HG03432 (cell line): Measurements from ENCODE around the gene PVALEF.

Experiments
- ATAC-seq: cut with Tn5 transposase; IDR thresholded peaks from one replicate; pipeline ENCODE4 v1.9.1; 2021; ENCODE audit warnings: mild to moderate bottlenecking, moderate library complexity; ENCODE audit not compliant: unreplicated experiment

PVALEF gene

DNA sequence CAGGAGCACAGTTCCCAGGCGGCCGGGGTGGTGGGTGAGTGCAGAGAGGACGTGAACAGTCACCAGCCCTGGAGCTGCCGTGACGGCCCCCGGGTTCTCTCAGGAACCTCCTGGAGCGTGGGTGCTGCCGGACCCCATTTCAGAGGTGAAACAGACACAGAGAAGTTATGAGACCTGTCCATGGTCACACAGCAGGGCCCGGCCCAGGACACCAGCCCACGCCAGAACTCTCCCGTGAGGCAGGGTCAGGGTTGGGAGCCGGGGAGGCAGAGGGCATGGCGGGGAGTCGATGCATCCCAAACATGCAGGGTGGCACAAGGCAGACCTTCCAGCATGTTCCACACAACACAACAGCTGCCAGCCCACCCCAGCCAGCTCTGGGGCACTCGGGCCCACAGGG lies 3.8 kb upstream of the PVALEF start:
- ATAC-seq = no peak

DNA sequence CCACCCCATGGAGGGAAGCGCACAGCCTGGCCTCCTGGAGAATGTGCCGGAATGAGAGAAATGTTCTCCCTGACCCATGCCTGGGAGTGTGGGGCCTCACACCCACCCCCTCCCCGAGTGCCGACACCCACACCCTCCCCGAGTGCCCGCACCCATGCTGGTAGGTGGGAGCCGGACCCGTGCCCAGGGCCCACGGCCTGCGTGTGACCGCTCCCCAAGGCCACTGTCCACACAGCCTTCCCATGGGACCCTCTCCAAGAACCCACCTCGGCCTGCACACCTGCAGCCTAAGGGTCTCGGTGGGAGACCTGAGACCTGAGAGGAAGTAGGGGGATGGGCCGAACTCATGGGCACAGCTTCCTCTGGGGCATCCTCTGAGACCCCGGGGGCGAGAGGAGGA lies 3.3 kb upstream of the PVALEF start:
- no peak for ATAC-seq

DNA sequence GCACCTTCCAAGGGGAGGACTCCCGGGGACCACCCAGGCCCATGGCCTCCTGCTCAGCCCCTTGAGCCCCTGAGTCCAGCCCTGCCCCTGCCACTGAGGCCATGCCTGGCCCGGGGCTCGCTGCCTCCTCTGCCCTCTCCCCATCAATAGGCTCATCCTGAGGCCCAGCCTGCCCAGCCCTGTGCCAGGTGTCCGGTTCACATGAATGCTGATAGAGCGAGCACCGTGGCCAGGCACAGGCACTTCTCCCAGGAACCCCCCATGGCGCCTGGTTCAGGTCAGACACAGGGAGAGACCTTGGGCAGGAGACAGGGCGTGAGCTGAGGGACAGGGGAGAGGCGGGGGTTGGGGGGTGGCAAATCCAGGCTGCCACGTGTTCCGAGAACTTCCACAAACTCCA lies 2.8 kb upstream of the PVALEF start:
- ATAC-seq = no peak

DNA sequence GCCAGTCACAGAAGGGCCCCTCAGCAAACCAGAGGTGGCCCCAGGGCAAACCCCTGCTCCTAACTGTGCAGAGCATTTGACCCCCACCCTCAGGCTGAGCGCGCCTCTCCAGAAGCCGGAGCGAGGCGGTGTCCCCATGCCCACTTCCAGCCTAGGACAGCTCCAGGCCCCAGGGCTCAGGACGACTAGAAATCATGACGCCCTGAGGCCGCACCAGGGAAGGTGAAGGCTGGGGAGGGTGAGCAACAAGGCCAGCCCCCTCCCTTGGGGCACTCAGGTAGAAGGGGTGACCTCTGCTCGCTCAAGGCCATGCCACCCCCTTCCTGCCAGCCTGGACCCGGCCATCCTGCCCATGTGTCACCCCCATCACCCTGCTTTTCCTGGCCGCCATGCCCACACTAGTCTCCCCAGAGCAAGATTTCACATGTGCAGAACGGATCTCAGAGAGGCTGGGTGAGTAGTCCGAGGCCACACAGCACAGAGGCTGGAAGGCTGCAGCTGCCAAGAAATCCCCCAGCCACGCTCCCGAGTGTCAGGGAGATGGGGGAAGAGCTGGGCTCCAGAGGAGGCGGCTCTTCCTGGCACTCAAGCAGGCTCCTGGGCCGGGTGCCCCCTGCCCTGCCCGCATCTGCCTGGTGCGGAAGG lies 2.1 kb upstream of the PVALEF start:
- no peak for ATAC-seq

DNA sequence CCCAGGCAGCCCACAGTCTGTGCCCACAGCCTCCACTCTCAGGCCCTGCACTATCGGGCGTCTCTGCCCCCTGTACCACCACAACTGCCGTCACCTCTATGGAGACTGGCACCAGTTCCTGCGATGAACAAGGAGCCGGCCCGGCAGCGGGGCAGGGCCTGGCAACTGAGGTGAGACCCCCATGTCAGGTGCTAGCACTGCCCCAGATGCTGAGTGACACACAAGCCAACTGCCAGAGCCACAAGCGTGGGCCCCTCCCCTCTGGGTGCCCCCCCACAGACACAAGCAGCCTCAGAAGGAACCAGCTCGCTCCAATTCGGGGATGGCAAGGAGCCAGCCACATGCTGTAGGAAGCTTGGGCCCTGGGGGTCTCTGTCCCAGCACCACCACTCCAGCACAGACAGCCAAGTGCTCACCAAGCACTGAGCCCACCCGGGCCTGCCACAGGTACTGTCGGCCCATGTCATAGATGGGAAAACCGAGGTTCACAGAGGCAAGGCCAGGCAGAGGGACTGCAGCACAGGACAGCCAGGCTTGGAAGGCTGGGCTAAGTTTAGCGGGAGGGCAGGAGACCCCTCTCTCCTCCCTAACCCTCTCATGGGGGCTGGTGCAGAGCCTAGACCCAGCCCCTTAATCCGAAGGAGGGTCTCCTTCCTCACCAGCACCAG lies 1.5 kb upstream of the PVALEF start:
- ATAC-seq = no peak

DNA sequence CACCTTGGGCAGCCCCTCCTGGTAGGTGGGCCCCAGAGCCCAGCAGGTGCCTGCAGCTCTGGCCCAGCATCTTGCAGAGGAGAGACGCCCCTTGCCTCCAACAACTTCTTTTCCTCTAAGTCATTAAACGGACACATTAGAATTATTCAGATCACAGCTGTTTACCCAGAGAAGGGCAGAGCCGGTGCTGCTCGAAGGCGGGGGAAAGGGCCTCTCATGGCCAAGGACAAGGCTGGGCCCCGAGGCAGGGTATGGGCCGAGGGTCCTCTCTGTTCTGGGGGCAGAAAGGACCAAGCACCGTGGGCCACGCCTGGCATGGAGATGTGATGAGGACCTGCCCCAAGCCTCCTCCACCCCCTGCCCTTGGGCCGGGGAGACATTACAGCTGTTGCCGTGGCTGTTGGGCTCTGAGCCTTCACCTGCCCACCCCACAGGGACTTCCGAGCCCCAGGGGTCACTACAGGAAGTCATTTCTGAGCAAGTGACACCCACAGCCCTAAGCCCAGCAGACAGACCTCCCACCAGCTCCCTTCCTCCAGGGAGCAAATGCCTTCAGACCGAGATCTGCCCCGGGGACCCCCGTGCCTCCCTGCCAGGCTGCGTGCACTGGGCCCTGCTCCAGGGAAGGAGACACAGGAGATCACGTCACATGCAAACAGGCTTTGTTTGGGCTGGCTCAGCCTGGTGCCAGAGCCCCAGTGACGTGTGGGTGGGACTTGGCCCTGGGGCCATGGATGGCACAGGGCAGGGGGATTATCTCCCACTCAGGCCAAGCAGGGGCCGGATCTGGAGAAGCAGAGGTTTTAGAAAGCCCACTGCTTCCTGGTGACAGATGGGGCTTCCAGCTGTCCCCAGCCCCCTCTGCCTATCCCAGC lies 699 bp upstream of the PVALEF start:
- ATAC-seq = no peak

DNA sequence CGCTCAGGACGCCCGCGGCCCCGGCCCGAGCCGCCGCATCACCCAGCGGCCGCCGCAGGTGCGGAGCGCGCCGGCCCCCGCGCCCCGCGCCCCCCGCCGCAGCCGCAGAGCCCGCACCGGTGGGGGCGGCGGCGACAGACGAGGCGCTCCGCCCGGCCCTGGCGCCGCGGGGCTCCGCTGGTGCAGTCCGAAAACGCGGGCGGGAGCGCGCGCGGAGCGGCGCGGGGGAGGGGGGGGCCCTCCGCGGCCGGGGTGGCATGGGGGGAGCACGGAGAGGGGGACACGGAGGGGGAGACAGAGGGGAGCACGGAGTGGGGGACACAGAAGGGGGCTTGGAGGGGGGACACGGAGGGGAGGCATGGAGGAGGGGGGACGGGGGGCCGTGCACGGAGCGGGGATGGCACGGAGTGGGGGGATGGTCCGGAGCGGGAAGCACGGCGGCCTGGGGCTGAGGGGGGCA lies 756 bp downstream of the PVALEF start, which contains the start of gene AATK:
AATK (minus strand) TSS at position 189 of the 460 bp plus-strand sequence. CDS start 229 bp downstream, outside the sequence.
- no peak for ATAC-seq

DNA sequence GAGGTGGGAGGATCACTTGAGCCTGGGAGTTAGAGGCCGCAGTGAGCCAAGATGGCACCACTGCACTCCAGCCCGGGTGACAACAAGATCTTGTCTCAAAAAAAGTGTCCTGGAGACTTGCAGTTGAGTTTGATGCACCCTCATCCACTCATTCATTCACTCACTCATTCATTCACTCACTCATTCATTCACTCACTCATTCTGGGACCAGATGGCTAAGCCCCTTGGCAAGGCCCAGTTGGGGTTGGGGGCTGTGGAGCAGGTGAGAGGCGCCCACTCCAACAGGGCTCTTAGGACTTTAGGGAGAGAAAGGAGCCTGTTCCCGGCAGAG lies 1.9 kb downstream of the PVALEF start:
- no peak for ATAC-seq

DNA sequence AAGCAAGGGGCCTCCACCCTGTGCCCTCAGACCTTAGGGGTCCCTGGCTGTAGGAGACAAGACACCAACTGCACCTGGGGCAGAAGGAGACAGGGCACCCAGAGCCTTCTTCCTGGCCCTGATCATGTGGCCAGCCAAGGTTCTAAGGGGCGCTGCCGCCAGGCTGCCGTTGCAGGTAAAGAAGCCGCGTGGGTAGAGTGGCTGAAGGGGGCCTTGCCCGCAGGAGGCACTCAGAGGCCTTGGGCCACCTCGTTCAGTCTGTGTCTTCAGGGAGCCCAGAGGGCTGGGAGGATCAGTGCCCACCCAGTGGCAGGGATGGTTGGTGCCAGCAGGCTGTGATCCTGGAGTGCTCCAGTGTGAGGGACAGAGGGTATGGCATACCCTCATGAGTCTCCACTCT lies 2.3 kb downstream of the PVALEF start:
- ATAC-seq = no peak

DNA sequence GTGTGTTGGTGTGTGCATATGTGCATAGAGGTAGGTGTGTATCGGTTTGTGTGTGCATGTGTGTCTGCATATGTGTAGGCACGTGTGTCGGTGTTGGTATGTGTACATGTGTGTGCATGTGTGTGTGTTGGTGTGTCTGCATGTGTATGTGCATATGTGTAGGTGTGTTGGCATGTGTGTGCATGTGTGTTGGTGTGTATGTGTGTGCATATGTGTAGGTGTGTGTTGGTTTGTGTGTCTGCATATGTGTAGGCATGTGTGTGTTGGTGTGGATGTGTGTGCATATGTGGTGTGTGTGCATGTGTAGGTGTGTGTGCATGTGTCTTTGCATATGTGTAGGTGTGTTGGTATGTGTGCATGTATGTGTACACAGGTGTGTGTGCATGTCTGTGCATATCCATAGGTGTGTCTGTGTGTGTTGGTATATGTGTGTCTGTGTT lies 4.6 kb downstream of the PVALEF start:
- no peak for ATAC-seq

DNA sequence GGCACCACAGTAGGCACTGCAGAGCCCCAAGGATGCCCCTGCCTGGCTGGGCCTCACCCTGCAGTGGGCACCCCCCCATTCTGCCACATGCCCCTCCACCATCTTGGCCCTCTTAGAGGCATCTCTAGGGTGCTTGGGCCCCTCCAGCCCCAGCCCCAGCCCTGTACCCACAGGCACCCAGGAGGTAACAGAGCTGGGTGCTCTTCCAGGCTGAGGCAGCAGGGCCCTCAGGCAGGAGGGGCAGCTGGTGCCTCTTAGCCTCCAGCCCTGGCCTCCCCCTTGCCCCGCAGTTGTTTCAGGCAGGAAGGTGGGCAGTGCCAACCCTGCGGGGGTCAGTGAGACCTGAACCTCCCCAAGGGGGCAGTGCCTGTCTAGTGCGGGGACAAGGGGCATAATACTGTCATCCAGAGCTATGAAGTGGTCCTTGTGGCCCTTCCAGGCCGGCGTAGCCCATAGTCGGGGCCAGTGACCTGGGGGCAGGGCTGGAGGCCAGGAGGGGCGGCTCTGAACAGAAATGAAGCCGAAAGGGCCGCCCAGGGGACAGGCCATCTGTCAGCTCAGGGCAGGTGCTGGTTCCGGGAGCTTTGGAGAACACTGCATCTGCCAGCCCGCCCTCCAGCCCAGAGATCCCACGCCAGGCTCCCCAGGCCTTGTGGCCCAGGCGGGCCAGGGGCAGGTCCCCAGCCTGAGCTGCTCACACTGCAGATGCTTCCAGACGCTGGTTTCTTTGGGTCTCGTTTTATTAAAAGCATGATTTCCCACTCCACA lies 5.6 kb downstream of the PVALEF start:
- no peak for ATAC-seq

DNA sequence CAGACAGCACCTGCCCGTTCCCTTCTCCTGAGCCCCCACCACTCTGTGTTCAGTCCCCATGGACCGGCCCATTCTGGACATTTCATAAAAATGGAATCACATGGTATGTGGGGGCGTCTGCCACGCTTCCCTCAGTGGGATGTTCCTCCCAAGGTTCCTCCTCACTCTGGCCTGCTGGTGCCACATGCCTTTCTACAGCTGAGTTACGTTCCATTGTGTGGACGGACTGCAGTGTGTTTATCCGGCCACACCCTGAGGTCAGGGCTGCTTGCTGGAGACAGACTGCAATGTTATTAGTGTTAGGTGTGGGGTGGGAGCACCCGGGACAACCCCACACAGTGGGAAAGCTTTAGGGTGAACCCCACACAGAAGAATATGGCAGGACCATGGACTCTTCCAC lies 6.6 kb downstream of the PVALEF start:
- ATAC-seq = no peak

DNA sequence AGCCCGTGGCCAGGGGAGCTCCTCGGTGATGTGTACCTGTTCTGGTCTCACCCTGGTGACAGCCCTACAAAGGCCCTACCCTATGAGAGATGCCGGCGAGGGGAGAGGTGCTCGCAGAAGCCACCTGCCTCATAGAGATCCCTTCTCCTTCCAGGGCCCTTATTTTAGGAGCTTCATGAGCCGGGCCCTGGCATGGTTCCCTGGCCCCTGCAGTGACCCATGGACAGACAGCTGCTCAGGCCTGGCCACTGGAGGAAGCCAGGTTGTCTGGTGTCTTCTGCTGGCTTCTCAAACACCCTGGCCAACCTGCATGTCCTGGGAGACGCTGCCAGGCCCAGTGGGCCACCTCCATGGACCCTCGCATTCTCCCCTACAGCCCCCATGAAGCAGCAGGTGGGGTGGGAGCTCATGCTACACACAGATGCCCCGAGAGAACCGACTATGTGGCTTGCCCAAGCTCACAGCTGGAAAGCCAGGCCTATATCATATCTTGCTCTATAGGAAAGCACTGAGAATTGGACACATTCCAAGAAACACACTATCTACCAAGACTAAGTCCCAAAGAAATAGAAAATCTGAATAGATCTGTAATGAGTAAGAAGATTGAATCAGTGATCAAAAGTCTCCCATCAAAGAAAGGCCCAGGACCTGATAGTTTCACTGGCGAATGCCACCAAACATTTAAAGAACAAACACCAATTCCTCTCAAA lies 7.9 kb downstream of the PVALEF start:
- ATAC-seq = no peak

DNA sequence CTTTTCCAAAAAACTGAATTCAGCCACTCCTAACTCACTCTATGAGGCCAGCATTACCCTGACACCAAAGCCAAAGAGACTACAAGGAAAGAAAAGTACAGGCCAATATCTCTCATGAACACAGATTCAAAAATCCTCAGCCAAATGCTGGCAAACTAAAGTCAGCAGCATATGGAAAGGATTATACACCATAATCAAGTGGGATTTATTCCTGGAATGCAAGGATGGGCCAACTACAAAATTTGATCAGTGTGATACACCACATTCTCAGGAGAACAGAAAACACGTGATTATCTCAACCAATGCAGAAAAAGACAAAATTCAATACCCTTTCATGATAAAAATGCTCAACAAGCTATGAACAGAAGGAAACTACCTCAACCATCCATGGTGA lies 8.5 kb downstream of the PVALEF start:
- ATAC-seq = no peak

DNA sequence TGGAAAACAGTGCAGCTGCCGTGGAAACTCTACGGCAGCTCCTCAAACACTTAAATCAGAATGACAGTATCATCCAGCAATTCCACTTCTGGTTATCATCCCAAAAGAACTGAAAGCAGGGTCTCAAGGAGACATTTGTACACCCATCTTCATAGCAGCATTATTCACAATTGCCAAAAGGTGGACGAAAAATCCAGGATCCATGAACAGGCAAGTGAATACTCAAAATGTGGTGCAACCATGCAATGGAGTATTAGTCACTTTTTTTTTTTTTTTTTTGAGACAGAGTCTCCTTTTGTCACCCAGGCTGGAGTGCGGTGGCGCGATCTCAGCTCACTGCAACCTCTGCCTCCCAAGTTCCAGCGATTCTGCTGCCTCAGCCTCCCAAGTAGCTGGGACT lies 11.4 kb downstream of the PVALEF start:
- ATAC-seq = no peak

DNA sequence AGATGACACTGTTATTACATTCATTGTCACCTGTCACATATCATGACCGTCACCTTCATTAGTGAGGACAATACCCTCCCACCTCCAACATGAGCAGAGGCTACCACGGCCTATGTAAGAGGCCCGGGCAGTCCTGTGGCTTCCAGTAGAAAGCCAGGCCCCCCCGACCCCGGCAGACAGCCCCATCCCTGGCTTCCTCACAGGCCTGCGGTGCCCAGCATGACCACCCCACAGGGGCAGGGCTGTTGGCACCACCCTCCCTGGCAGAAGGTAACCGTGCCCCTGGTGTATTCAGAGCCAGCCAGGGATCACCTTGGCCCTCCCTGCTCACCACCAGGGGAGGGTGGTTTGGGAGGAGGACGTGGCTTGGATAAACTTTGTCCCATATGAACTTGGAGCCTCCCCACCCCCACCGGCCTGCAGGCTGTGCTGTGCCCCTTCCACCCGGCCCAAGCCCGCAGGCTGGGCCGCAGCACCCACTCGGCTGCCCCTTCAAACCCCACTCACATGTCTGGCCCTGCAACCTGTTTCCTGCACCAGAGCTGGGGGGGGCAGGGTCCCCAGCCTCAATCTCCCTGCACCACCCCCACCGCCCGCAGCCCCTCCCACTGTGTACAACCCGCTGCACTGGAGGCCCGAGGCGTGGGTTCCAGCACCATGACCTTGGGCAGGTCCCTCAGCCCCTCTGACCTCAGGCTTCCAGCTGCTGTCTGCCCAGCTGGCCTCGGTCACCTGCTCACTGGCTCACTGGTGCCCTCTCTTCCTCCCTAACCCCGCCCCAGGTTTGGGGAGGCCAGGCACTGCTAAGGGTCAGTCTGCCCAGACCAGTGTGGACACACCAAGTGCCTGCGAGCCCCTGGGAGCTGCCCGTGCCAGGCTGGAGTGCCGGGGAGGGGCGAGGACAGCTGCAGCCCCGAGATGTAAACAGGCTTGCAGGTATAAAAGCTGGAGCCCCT lies 13.1 kb downstream of the PVALEF start:
- ATAC-seq = no peak

DNA sequence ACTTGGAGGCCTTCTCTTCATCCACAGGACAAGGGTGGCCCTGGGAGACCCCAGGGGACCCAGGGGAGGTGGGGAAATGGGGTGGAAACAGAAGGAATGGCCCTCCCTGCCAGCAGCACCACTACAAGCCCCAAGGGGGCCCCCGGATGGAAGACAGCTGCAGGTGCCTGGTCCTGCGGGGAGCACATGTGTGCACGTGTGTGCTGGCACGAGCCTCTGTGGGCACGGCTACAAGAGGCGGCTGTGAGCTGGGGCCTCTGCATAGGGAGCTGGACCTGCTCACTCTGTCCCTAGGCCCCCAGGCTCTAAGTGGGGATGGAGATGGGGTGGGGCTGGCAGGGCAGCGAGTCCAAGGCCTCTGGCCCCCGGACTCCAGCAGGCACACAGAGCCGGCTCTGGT lies 13.9 kb downstream of the PVALEF start:
- no peak for ATAC-seq

DNA sequence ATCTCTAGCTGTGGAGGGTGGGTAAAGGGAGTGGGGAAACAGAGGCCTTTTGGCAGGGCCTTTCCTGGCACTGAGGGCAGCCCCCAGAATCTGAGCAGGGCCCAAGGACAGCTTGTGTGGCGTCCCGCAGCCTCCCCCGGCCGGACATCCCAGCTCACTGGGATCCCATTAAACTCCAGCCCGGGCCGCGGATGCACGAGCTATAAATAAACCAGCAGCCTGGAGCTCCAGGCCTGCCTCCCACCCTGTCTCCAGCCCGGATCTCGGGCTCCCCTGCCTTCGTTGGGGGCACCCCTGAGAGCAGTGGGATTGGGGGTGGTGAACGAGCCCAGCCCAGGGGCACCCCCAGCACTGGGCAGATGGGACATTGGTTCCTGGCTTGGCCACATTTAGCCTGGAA lies 14.6 kb downstream of the PVALEF start:
- ATAC-seq = no peak
